GM12878 (cell line): ENCODE data around the gene NFATC3. TPM values are rescaled to one million over a fixed set of nuclear protein-coding genes. Genes with fewer than 3 reads are reported as not detected.

Experiments
- ATAC-seq: fragments of 200-7000 bp; cut with Tn5 transposase; 3 replicates; pipeline ENCODE4 v1.9.1; 2020; ENCODE audit warnings: mild to moderate bottlenecking, moderate library complexity
- BruUV-seq: library from RNA; stranded (reverse); fragments of 400-500 nt; replicated peaks from 2 replicates; lab custom pipeline; 2021; lab: Mats Ljungman, UMichigan
- CTCF ChIA-PET: fragments of 300-600 bp; sonication (Branson Sonifier 250); formaldehyde crosslinking; extraction: SDS; loops from one replicate; lab custom pipeline; 2021; ENCODE audit warnings: inconsistent platforms; lab: Yijun Ruan, JAX
- POLR2A ChIA-PET: fragments of 350-600 bp; formaldehyde crosslinking; extraction: SDS; loops from one replicate; lab custom pipeline; 2021; ENCODE audit warnings: inconsistent platforms; lab: Charles Lee
- RAD21 ChIA-PET: fragments of 300-600 bp; sonication (Branson Sonifier 250); formaldehyde crosslinking; loops from one replicate; lab custom pipeline; 2023; ENCODE audit warnings: antibody characterized with exemption; ENCODE audit not compliant: unreplicated experiment; lab: Charles Lee
- SMC1A ChIA-PET: fragments of 300-600 bp; sonication (Branson Sonifier 250); formaldehyde crosslinking; loops from one replicate; lab custom pipeline; 2023; ENCODE audit not compliant: unreplicated experiment, uncharacterized antibody; lab: Charles Lee
- DNase-seq: peaks from one replicate; pipeline ENCODE4 v3.0.0-alpha.2; 2011; ENCODE audit warnings: low read depth, low spot score
- FAIRE-seq: peaks from 3 replicates; lab custom pipeline; 2011; peaks lifted over from hg19 to GRCh38; lab: Jason Lieb, UNC
- H2AFZ ChIP-seq: 2 replicates; pipeline ENCODE4 v1.6.0; 2011; ENCODE audit warnings: low read depth, low read length, control low read depth; ENCODE audit not compliant: control insufficient read depth
- H3K27ac ChIP-seq: 2 replicates; pipeline ENCODE4 v1.5.1; 2011; ENCODE audit warnings: control low read depth; ENCODE audit not compliant: control insufficient read depth, insufficient read depth
- H3K27me3 ChIP-seq, 2 experiments: replicated peaks in 1 of 2; 2 replicates each; pipeline versions ENCODE4 v1.6.0 to v1.6.1; 2011; ENCODE audit warnings: low read length in 1 of 2; ENCODE audit not compliant: control insufficient read depth in 2 of 2, insufficient read depth in 2 of 2
- H3K36me3 ChIP-seq, 2 experiments: 2 replicates each; pipeline ENCODE4 v1.5.1; 2011; ENCODE audit warnings: low read length in 1 of 2; ENCODE audit not compliant: control insufficient read depth in 2 of 2, insufficient read depth in 2 of 2
- H3K4me1 ChIP-seq: 2 replicates; pipeline ENCODE4 v1.6.1; 2011; ENCODE audit warnings: mild to moderate bottlenecking, low read length, moderate library complexity, mixed read lengths; ENCODE audit not compliant: control insufficient read depth, insufficient read depth
- H3K4me2 ChIP-seq: 2 replicates; pipeline ENCODE4 v1.6.0; 2011; ENCODE audit warnings: control low read depth; ENCODE audit not compliant: control insufficient read depth, insufficient read depth
- H3K4me3 ChIP-seq: fragments of 200-600 bp; sonication (generic); 2 replicates; pipeline ENCODE4 v1.5.1; 2016
- H3K79me2 ChIP-seq: 2 replicates; pipeline ENCODE4 v1.6.0; 2011; ENCODE audit warnings: low read length; ENCODE audit not compliant: control insufficient read depth, insufficient read depth
- H3K9ac ChIP-seq: 2 replicates; pipeline ENCODE4 v1.8.0; 2011; ENCODE audit warnings: low read length, control low read depth, mixed read lengths; ENCODE audit not compliant: control insufficient read depth, insufficient read depth
- H3K9me3 ChIP-seq: replicated peaks from 3 replicates; pipeline ENCODE4 v1.5.1; 2011; ENCODE audit warnings: mild to moderate bottlenecking, low read length; ENCODE audit not compliant: control insufficient read depth, insufficient read depth
- H4K20me1 ChIP-seq: 2 replicates; pipeline ENCODE4 v1.6.0; 2011; ENCODE audit not compliant: control insufficient read depth, insufficient read depth
- BMI1 ChIP-seq: fragments of 450-650 bp; IDR thresholded peaks from 2 replicates; pipeline ENCODE4 v1.6.1; 2016; ENCODE audit warnings: mild to moderate bottlenecking, moderate library complexity, borderline replicate concordance
- CBX5 ChIP-seq: sonication (generic); IDR thresholded peaks from 2 replicates; pipeline ENCODE4 v1.6.1; 2016; ENCODE audit warnings: low read depth, moderate library complexity, mild to moderate bottlenecking, inconsistent platforms
- CREB1 ChIP-seq: IDR thresholded peaks from 2 replicates; pipeline ENCODE4 v1.6.1; 2012; ENCODE audit warnings: low read depth, mild to moderate bottlenecking, inconsistent platforms
- EED ChIP-seq: sonication (generic); IDR thresholded peaks from 2 replicates; pipeline ENCODE4 v1.6.1; 2016; ENCODE audit warnings: antibody characterized with exemption, low read depth
- EZH2 ChIP-seq: IDR thresholded peaks from 2 replicates; pipeline ENCODE4 v1.6.1; 2012; ENCODE audit warnings: low read depth, mild to moderate bottlenecking, control low read depth, inconsistent platforms, low read length, borderline replicate concordance; ENCODE audit not compliant: control insufficient read depth
- GABPA ChIP-seq: IDR thresholded peaks from 2 replicates; pipeline ENCODE4 v1.6.1; 2014; ENCODE audit warnings: antibody characterized with exemption, low read depth, mild to moderate bottlenecking, inconsistent platforms
- NFXL1 ChIP-seq: fragments of 450-650 bp; IDR thresholded peaks from 2 replicates; pipeline ENCODE4 v1.6.1; 2017; ENCODE audit warnings: antibody characterized with exemption, mild to moderate bottlenecking, borderline replicate concordance
- PAX5 ChIP-seq: IDR thresholded peaks from 2 replicates; pipeline ENCODE4 v1.6.1; 2011; ENCODE audit warnings: low read depth, low read length, borderline replicate concordance
- RAD51 ChIP-seq: fragments of 450-650 bp; IDR thresholded peaks from 2 replicates; pipeline ENCODE4 v1.6.1; 2016; ENCODE audit warnings: moderate library complexity, mild to moderate bottlenecking, inconsistent platforms
- REST ChIP-seq: IDR thresholded peaks from 2 replicates; pipeline ENCODE4 v1.6.1; 2012; ENCODE audit warnings: mild to moderate bottlenecking, low read depth, low read length
- RUNX3 ChIP-seq: IDR thresholded peaks from 2 replicates; pipeline ENCODE4 v1.6.1; 2012; ENCODE audit warnings: low read length, inconsistent platforms
- SMC3 ChIP-seq: IDR thresholded peaks from 2 replicates; pipeline ENCODE4 v1.6.1; 2011; ENCODE audit warnings: low read length, improper control_type of control experiment, borderline replicate concordance
- SPI1 ChIP-seq: IDR thresholded peaks from 2 replicates; pipeline ENCODE4 v1.6.1; 2011; ENCODE audit warnings: low read depth, mild to moderate bottlenecking, low read length, moderate library complexity, borderline replicate concordance; ENCODE audit not compliant: insufficient read depth
- SREBF2 ChIP-seq: IDR thresholded peaks from 2 replicates; pipeline ENCODE4 v1.6.1; 2012; ENCODE audit warnings: mild to moderate bottlenecking, low read length
- TAF1 ChIP-seq: IDR thresholded peaks from 2 replicates; pipeline ENCODE4 v1.6.1; 2011; ENCODE audit warnings: mild to moderate bottlenecking, low read depth, low read length, borderline replicate concordance
- YY1 ChIP-seq: IDR thresholded peaks from 2 replicates; pipeline ENCODE4 v1.6.1; 2011; ENCODE audit warnings: low read depth, mild to moderate bottlenecking, low read length
- ZNF592 ChIP-seq: fragments of 450-650 bp; IDR thresholded peaks from 2 replicates; pipeline ENCODE4 v1.6.1; 2017; ENCODE audit warnings: mild to moderate bottlenecking, moderate library complexity
- WGBS: methylation state at CpG from one replicate; pipeline ENCODE4 v1.1.6; 2016; ENCODE audit warnings: low lambda C conversion rate; ENCODE audit not compliant: insufficient replicate concordance, insufficient coverage; ENCODE audit errors: missing lambda C conversion rate; 5-methylcytosine and 5-hydroxymethylcytosine counted together
- in situ Hi-C: fragments of 300-500 bp; cut with MboI; formaldehyde crosslinking; loops from 9 replicates; pipeline ENCODE4 v1.14.3; 2018; ENCODE audit warnings: mixed read lengths
- intact Hi-C: fragments of 100-400 bp; cut with micrococcal nuclease; formaldehyde crosslinking; loops from one replicate; pipeline ENCODE4 v1.14.2; 2022; ENCODE audit not compliant: unreplicated experiment
- polyA plus RNA-seq, 11 experiments: library from polyadenylated mRNA; depleted of rRNA in 4 of 11; unstranded in 6 of 11; stranded (reverse) in 5 of 11; fragments of >200 nt; fragmentation: Nextera tagmentation in 4 of 11; fragmentation: Illumina TruSeq in 1 of 11; extraction: Ambion mirVana in 4 of 11; extraction: Trizol in 1 of 11; gene quantifications; 1 replicate in 1 of 11; 2 replicates in 10 of 11; pipeline versions ENCODE4 v1.2.1 to v1.2.3, GENCODE V29; 2011 to 2016; ENCODE audit warnings: inconsistent platforms in 2 of 11, missing spikeins in 2 of 11, low read depth in 1 of 11
- total RNA-seq, 4 experiments: library from RNA; depleted of rRNA in 3 of 4; stranded (reverse); fragments of >200 nt in 3 of 4; fragmentation: Illumina TruSeq in 1 of 4; extraction: Trizol in 1 of 4; gene quantifications; 2 replicates each; pipeline versions ENCODE4 v1.2.1 to v1.2.3, GENCODE V29; 2013 to 2021

NFATC3 gene
- total and polyA plus RNA-seq, 10 of the 15 experiments (the other 5 are each of a cell fraction or from before 2014, with no cell fraction given), result 4.2 to 37.6 (median 24.9) TPM

GRCh38 chr16:68147444-68147843 is 62.3 kb downstream of the NFATC3 start:
- ChIA-PET SMC1A (interaction anchor here (0.6 to 1.3 kb wide), 3 partner anchors 16 to 54 kb away, joined by 3 to 5 read pairs (median 3); no protein-coding TSS in a partner anchor), RAD21 (no interaction called here), CTCF (interaction anchor here (1.4 to 2.4 kb wide), 3 partner anchors 8 to 77 kb away, joined by 3 to 7 read pairs (median 4); no protein-coding TSS in a partner anchor), POLR2A (interaction anchor here (0.6 to 0.7 kb wide), 3 partner anchors 46 to 529 kb away, joined by 3 to 10 read pairs (median 3); no protein-coding TSS in a partner anchor)
- no peak for TF ChIP-seq CBX5
- no peak for TF ChIP-seq RUNX3
- TF ChIP-seq REST, result no peak
- TF ChIP-seq BMI1, result no peak
- TF ChIP-seq SREBF2, result no peak
- no peak for TF ChIP-seq EZH2
- TF ChIP-seq YY1, result no peak
- no peak for TF ChIP-seq ZNF592
- no peak for TF ChIP-seq GABPA
- no peak for TF ChIP-seq CREB1
- TF ChIP-seq SMC3, result no peak
- no peak for TF ChIP-seq TAF1
- TF ChIP-seq EED, result no peak
- no peak for TF ChIP-seq RAD51
- TF ChIP-seq SPI1, result no peak
- TF ChIP-seq NFXL1, result no peak
- TF ChIP-seq PAX5, result no peak
- no peak for ATAC-seq
- H3K27ac ChIP-seq, result no peak overlapping the region
- H3K36me3 ChIP-seq, result peaks cover 0 to 3% of the 10 kb centered on the region in 2 experiments; a peak in 2 of 4 replicates
- H3K4me1 ChIP-seq, result no peaks in the 10 kb centered on the region
- 100% methylated on average over 1 of the region's 1 CpG for WGBS
- no TSS peak for BruUV-seq
- H3K4me2 ChIP-seq, result no peak overlapping the region
- H3K27me3 ChIP-seq, result no peaks in the 10 kb centered on the region
- H3K4me3 ChIP-seq, result no peak overlapping the region
- no peak for DNase-seq
- intact Hi-C loops (no loop called here), in situ Hi-C loops (no loop called here)
- H3K9me3 ChIP-seq, result no peaks in the 10 kb centered on the region
- no peak overlapping the region for H3K9ac ChIP-seq
- H4K20me1 ChIP-seq, result no peaks in the 10 kb centered on the region
- H2AFZ ChIP-seq, result no peak overlapping the region
- no peak for FAIRE-seq
- no peaks in the 10 kb centered on the region for H3K79me2 ChIP-seq
